ENCODE measurements around the gene ZNF750.

Gene ZNF750

DNA sequence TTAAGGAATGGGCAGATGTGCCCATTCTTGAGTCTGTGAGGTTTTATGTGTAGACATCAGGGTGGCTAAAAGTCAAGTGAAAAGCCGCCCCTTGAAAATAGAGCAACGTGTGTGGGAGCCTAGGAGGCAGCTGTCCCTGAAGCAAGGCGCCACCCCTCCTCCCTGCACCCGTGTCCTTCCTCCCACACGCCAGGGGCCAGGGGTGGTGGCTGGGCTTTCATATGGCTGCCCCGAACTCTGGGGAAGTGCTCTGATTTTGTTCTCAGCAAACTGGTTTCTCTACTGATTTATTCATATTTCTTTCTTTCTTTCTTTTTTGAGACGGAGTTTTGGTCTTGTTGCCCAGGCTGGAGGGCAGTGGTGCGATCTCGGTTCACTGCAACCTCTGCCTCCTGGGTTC, 4.7 kb downstream of the ZNF750 start:
- no peak for DNase-seq

DNA sequence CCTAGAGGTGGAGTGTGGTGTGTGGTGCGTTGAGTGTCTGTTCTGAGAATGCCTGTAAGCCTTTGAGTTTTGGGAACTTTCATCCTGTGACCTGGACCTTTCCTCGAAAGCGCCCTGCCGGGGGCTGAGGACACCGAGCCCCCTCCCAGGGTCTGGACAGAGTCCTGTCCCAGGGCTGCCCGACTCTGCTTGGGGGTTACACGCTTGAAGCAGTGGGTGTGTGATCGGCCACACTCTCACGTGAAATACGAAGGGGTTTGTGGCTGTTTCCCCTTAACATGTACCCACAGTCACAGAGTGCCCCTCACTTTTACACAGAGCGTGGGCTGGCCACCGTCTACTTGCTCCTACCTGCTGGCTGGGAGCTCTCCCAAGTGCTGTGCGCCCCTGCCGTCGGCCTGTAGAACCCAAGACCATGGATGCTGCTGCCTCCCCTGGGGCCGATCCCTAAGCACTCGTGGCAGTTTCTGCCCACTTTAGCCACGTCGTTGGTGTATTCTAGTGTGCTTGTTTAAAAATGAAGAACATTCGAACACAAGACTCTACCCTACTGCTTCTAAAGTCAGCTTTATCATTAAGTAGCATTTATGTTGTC, 6.8 kb downstream of the ZNF750 start:
- DNase-seq = no peak

DNA sequence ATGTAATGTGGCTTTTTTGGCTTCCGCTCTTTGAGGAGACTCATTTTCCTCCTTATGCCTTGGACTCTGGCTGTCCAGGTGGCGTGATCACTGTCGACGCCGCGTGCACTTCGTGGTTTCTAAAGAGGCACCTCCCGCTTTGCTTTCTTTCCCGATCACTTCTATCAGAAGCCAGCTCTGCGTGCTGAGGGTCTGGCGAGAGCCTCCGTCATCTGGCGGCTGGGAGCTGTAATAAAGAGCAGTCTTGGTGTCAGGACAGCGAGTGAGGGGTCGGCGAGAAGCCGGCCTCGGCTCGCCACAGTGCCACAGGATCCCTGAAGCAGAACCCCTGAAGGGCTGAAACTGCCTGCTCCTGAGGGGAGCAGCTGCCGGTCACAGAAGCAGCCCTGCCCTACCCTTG, 7.4 kb downstream of the ZNF750 start:
- DNase-seq = no peak

DNA sequence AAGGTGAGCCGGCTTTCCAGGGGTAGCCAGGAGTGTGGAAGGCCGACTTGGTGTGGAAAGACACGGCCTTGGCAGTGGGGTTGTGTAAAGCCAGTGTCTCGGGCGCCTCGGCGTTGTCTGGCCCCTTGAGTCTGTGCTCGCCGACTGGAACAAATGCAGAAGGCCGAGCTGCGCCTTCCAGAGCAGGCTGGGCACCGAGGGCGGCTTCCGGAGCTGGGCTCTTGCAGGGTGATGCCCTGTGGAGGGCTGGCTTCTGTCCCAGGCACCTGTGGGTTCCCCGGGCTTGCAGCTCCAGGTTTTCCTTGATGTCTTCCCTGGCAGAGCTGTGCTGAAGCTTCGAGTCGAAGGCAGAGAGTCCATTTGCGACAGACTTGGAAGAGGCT, 8.0 kb downstream of the ZNF750 start:
- no peak for DNase-seq

DNA sequence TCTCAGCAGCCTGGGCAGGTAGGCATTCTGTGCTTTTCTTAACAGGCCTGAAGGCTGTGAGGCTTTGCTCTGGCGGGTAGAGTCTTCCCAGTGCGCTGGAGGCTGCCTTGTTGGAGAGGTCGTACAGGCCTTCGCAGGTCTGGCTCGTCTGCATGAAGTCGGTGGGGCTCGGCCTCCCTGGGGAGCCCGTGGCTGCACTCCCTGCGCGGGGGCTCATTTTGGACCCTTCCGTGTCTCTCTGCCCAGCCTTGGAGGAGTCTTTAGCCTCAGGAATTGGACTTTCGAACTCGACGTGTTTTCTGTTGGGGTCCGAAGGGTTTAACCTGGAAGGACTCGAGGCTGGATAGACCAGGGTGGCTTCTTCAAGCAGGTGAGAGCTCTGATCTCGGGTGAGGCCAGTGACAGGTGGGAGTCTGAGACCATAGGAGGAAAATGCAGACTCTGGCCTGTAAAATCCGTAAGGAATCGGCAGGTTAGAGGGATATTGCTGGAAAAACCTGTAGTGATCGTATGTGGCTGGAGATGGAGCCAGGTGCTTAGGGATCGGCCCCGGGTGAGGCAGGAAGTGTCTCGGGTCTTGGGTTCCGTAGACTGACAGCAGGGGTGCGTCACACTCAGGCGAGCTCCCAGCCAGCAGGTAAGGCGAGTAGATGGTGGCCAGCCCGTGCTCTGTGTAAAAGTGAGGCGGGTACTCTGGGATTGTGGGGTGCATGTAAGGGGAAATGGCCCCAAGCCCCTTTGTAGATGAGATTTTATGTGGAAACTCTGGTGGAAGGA, 8.6 kb downstream of the ZNF750 start:
- no peak for DNase-seq

DNA sequence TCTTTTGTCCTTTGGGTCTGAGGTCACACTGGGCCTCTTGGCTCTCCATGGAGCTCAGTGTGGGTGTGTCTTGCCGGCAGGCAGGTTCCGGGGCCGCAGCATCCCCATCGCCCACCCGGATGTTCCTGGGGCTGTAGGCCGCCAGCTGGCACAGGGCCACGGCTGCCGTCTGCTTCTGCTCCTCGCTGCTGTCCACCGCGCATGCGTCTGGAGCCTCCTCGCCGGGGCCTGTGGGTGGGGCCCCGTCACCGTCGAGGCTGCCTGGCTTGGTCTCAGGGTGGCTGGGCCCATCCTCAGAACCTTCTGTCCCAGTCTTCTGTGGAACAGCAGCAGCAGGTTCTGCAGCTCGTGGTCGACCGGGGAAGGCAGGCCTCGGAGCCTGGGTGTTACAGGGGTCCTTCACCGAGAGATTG, 9.6 kb downstream of the ZNF750 start:
- no peak for DNase-seq

DNA sequence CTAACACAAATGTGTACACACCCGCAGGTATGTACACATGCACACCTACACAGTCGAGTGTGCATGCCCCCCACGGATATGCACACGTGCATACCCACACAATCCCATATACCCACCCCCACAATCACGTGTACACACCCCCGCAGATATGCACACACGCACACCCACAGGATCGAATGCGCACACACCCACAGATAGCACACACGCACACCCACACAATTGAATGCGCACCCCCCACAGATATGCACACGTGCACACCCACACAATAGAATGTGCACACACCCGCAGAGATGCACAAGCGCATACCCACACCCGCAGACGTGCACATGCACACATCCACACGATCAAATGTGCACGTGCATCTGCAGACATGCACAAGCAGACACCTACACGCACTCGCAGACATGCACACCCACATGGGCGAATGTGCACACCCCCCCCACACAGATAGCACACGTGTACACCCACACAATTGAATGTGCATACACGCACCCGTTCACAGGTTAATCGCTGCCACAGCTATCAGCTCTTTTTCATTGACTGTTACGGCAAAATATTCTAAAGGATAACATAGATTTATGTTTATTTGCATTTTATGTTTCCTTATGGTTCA, 10.8 kb downstream of the ZNF750 start:
- DNase-seq = no peak

DNA sequence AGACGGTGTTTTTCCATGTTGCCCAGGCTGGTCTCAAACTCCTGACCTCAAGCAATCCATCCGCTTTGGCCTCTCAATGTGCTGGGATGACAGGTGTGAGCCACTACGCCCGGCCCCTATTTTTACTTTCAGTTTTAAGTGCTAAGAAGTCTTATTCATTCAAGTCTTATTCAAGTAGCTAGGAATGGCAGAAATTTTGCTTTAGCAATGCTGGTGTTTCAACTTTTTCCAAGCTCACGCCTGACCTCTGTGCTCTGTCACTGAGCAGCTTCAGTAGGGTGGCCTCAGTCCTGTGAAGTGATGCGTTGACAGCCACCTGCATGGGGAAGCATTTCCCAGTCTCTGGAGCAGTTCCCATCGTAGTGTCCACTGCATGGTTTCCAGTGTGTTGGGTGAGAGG, 12.9 kb downstream of the ZNF750 start:
- DNase-seq = no peak

DNA sequence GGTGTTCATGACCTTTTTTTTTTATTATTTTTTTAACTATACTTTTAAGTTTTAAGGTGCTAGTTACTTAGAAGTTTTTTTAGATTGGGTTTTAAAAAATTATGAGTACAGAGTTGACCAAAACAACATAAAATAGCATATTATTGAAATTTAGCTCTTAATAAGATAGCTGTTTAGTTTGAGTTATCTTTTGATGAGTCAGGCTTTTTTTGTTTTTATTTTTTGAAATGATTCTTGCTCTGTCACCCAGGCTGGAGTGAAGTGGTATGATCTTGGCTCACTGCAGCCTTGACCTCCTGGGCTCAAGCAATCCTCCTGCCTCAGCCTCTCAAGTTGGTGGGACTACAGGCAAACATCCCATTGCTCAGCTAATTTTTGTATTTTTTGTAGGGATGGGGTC, 13.6 kb downstream of the ZNF750 start:
- no peak for DNase-seq

DNA sequence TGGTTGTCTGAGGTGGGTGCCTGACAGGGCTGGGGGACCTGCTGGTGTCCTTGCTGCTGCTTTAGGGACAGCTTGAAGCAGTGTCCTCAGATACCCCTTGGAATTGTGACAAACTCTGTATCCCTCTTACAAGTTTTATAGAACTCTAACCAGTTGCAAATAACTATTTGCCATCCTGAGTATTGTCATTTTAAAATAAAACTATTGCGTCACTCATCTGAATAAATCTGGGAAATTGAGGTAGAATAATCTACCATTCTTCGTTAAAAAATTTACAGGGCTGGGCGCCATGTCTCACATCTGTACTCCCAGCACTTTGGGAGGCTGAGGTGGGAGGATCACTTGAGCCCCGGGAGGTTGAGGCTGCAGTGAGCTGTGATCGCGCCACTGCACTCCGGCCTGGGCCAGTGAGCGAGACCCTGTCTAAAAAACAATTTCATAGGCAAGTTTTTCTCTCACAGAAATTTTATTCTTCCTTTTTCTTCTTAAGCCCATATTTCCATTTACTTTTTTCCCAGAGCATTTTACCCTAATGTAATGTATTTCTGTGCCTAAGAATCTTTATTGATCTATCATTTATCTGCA, 14.2 kb downstream of the ZNF750 start:
- no peak for DNase-seq

DNA sequence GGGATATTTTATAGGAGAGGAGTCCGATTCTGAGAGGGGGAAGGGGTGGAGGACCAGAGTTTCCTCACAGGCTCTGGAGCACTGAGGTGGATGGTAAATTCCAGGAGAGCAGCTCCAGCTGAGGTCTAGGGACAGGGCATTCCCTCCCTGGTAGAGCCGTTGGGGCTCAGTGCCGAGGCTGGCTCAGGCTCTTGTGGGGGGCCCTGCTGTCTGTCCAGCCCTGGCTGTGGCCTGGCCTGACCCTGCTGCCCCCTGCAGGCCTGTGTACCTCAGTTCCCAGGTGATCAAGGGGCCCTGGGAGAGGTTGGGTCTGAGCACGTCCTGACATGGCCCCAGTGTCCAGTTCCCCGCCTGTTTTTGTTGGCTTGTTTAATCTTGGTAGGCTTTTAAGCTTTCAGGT, 16.8 kb downstream of the ZNF750 start:
- DNase-seq = no peak

DNA sequence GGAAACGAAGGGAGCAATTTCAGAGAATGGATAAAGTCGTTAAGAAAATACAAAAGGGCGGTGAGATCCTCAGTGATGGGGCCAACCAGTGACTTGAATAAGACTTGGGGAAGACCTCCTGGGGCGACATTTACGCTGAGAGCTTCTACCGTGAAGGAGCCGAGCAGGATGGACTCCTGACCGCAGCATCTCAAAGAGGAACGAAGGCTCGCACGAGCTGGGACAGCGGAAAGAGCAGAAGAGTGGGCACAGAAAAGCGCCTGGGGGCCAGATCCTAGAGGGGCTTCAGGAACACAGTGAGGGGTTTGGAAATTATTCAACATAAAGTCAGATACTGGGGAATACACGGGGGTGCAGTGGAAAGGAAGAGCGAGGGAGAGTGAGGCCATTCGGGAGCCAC, 17.5 kb downstream of the ZNF750 start:
- DNase-seq = no peak

DNA sequence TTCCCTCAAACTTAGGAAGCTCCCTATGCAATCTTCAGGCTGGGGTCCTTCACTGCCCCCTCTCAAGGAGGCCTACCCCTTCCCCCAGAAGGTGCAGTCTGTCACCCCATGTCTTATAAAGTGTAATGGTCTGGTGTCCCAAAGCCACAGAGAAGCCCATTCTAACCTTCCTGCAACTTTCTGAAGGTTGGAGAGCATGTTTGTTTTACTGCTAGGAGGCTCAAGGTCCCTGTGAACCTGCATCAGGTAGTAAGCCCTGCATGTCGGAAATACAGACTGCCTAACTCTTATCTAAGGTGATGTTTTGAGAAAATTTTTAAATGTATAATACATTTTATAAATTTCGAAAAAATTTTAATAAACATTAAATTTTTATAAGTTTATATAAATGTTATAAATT, 18.3 kb downstream of the ZNF750 start:
- no peak for DNase-seq

DNA sequence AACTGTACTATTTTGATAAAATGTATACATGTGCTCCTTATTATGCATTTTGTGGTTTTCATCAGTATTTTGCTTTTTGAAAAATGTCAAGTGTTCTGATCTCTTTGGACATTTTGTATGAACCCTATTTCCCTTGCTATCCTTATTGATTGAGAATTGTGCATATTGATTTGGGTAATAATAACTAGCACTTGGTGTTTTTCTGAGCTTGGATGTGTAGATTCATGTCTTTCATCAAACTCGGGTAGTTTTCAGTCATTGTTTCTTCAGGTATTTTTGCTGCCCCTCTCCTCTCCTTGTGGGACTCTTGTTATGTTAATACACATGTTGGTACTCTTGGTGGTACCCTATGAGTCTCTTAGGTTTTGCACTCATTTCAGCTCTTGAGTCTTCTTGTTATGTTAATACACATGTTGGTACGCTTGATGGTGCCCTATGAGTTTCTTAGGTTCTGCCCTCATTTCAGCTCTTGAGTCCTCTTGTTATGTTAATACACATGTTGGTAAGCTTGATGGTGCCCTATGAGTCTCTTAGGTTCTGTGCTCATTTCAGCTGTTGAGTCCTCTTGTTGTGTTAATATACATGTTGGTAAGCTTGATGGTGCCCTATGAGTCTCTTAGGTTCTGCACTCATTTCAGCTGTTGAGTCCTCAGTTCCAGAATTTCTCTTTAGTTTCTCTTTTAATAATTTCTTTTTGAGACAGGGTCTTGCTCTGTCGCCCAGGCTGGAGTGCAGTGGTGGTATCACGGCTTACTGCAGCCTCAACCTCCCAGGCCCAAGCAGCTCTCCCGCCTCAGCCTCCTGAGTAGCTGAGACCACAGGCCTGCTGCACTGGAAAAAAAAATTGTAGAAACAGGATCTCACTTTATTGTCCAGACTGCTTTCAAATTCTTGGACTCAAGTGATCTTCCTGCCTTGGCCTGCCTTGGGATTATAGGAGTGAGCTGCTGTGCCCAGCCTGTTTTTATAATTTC, 19.3 kb downstream of the ZNF750 start:
- no peak for DNase-seq

DNA sequence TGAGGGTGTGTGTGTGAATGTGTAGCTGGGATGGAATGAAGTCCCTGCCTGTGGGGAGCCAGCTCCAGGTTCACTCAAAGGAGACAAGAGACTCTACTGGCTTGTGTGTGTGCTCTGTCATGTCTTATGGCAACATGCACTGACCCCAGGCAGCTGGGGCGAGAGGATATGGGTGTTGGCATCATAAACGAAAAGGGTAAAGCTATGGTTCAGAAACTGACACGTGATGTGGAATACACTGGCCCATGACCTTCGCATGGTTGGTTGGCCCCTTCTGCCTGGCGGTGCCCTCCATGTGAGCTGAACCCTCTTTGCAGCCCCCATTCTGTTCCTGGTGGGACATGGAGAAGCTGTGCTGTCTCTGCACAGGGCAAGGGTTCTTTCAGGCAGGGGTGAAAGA, 21.9 kb downstream of the ZNF750 start:
- DNase-seq = no peak

DNA sequence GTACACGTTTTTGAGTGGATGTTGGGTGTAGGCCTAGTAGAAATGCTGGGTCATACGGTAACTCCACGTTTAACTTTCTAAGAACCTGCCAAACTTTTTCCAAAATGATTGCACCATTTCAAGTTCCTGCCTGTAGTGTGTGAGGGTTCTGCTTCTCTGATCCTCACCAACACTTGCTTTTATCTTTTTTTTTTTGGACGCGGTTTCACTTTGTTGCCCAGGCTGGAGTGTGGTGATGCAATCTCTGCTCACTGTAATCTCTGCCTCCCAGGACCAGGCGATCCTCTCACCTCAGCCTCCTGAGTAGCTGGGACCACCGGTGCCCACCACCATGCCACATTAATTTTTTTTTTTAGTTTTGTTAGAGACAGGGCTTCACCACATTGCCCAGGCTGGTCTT, 23.5 kb downstream of the ZNF750 start:
- DNase-seq = no peak

DNA sequence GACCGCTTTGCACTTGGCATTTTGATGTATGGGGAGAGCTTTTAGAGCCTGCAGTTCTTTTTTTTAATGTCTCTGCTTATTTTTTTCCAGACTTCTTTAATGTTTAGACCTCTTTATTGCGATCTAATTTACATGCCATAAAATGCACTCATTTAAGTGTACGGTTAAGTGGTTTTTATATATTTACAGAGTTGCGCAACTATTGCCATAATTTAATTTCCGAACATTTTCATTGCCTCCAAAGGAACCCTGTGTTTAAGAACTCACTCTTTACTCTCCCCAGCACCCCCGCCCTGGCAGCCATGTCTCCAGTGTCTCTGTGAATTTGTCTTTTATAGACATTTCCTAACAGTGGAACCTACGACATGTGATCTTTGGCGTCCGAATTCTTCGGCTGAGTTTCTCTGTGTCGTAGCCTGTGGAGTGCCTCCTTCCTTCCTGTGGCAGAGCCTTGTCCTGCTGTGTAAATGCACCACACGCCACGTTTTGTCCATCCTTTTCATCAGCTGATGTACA, 24.0 kb downstream of the ZNF750 start:
- no peak for DNase-seq

DNA sequence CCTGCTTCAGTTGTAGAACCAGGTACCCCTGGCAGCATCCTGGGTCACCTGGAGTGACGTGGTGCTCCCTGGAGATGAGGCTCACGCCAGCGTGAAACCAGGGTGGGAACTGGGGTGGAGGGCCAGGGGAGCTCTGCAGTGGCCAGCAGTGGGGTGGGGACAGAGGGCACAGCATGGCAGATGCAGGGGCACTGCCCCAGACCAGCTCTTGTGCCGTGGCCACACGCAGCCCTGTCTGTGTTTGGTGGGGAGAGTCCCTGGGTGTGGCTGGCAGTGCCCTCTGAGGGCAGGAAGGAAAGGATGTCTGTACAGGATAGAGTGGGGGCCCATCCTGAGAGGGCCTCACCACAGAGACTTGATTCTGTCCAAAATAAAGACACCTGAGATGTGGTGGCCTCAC, 24.5 kb downstream of the ZNF750 start:
- no peak for DNase-seq

DNA sequence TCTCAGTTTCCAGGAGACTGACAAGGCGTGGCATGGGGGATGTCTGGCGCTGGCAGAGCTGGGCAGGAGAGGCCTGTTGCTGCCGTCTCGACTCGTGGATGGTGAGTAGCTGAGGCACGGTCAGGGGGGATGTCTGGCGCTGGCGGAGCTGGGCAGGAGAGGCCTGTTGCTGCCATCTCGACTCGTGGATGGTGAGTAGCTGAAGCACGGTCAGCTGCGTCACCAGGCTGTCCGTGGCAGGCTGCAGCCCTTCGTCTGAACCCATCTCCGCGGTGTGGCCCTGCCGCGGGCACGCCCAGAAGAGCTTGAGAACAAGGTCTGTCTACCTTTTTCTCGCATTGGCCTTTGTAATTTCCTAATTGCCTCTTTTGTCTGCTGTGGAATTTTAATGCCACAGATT, 25.0 kb downstream of the ZNF750 start:
- no peak for DNase-seq

DNA sequence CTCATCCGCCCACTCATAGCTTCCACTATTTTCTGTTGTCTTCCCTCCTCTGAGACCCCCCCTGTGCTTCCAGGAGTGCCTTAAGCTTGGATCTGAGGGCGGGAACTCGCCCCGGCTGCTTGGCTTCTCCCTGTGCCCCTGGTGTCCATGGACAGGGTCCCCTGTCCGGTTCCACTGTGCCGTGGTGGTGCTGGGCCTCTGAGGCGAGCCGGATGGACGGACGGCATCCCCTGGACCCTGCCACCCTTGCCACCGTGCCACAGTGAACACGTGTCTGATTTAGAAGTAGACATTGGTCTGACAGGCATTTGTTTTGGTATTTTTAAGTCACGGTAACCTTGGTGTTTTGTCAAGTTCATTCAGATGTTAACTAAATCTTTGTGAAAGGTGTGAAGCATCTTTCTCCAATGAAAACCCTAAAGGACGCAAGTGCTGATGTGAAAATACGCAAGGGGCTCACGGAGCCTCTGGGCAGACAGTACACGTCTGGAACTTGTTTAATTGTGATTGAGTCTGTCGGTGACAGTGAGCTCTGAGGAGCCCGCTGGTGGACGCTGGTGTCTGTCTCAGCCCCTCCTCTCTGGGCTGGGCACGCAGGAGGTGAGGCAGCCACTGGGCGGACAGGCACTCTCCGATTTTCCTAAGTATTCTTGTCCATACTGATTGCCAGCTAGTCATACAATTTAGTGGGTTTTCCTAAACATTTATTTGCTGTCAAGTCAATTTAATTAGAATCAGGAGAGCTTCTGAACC, 26.3 kb downstream of the ZNF750 start:
- no peak for DNase-seq

DNA sequence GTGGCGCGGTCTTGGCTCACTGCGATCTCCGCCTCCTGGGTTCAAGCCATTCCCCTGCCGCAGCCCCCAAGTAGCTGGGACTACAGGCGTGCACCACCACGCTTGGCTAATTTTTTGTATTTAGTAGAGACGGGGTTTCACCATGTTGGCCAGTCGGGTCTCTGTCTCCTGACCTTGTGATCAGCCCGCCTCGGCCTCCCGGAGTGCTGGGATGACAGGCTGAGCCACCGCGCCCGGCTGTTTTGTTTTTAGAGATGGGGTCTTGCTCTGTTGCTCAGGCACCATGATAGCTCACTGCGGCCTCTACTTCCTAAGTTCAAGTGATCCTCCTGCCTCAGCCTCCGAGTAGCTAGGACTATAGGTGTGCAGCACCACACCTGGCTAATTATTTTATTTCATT, 27.2 kb downstream of the ZNF750 start:
- DNase-seq = no peak

DNA sequence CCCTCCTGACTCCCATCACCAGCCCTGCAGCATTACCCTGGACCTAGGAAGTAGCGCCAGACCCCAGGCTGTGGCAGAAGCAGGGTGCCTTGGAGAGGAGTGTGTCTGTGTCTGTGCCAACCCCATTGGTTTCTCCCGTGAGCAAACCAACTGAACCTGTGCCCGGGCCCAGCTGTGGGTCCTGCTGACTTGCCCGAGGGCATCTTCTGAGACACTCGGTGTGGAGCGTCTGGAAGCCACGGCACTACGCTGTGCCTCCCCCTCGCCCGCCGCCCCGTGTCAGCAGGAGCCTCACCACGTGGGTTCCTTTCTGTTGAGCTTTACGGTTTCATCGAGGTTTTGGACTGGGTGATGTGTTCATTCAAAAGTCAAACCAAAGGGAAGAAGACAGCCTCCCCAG, 27.8 kb downstream of the ZNF750 start:
- DNase-seq = no peak
